ENCODE results near the gene STARD3. TPM values are rescaled to one million over a fixed set of nuclear protein-coding genes. Genes with fewer than 3 reads are reported as not detected.

The STARD3 gene
- total and polyA plus RNA-seq, 2 of the 13 experiments (the other 11 are each of a cell fraction or from before 2014, with no cell fraction given), result 34.6 to 100 TPM

DNA sequence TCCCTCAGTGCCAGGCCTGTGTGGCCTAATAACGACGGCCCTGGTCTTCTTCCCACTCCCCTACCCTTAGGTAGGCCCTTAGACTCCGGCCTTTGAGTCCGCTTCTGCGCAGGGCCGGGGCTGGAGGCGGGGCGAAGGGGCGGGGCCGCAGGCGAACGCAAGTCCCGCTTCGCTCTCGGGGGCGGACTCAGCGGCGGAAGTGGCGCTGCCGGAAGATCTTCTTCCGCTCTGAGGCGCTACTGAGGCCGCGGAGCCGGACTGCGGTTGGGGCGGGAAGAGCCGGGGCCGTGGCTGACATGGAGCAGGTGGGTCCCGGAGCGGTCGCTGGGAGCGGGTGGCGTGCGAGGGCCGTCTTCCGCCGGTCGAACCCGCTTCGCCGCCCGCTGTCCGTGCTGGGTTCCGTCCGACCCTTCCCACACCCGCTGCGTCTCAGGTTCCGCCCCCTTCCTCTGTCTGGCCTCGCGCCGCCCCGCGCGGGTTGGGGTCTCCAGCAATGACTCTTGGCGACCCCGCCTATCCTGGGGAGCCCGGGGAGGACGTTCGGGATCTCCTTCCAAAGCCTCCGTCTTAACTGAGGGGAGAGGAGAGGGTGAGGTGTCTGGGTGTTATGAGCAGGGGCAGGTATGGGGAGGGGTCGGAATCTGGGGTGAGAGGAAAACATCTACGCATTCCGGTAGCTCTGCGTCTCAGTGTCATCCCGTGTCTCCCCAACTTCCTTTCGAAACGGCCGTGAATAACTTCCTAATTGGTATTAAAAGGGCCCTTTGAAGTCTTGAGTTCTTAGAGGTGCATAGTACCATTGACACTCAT lies at the start of gene STARD3 (continued):
- TF ChIP-seq, protein P1, sequence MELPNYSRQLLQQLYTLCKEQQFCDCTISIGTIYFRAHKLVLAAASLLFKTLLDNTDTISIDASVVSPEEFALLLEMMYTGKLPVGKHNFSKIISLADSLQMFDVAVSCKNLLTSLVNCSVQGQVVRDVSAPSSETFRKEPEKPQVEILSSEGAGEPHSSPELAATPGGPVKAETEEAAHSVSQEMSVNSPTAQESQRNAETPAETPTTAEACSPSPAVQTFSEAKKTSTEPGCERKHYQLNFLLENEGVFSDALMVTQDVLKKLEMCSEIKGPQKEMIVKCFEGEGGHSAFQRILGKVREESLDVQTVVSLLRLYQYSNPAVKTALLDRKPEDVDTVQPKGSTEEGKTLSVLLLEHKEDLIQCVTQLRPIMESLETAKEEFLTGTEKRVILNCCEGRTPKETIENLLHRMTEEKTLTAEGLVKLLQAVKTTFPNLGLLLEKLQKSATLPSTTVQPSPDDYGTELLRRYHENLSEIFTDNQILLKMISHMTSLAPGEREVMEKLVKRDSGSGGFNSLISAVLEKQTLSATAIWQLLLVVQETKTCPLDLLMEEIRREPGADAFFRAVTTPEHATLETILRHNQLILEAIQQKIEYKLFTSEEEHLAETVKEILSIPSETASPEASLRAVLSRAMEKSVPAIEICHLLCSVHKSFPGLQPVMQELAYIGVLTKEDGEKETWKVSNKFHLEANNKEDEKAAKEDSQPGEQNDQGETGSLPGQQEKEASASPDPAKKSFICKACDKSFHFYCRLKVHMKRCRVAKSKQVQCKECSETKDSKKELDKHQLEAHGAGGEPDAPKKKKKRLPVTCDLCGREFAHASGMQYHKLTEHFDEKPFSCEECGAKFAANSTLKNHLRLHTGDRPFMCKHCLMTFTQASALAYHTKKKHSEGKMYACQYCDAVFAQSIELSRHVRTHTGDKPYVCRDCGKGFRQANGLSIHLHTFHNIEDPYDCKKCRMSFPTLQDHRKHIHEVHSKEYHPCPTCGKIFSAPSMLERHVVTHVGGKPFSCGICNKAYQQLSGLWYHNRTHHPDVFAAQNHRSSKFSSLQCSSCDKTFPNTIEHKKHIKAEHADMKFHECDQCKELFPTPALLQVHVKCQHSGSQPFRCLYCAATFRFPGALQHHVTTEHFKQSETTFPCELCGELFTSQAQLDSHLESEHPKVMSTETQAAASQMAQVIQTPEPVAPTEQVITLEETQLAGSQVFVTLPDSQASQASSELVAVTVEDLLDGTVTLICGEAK (IDR thresholded peaks at IDR 0.05), result peak; percentile 70
- TF ChIP-seq, protein P1 (CRISPR knock-in tag; IDR thresholded peaks at IDR 0.05), result peak; percentile 62
- TF ChIP-seq ZNF34 (CRISPR knock-in tag; IDR thresholded peaks at IDR 0.05; ENCODE audit: borderline replicate concordance) (peak; percentile 86; the same call in 1 of the 2 replicates), ETS1 (CRISPR knock-in tag; IDR thresholded peaks at IDR 0.05) (no peak), ZNF101 (CRISPR knock-in tag; IDR thresholded peaks at IDR 0.05; ENCODE audit: borderline replicate concordance, low read depth) (peak; percentile 61; the same call in 1 of the 2 replicates), SRY (CRISPR knock-in tag; IDR thresholded peaks at IDR 0.05) (peak; percentile 97), ZIK1 (CRISPR knock-in tag; IDR thresholded peaks at IDR 0.05; ENCODE audit: borderline replicate concordance, low read depth) (no peak), FIP1L1 (IDR thresholded peaks at IDR 0.05; ENCODE audit: borderline replicate concordance, insufficient read depth, low read depth, low read length) (no peak), EED (CRISPR knock-in tag; IDR thresholded peaks at IDR 0.05) (no peak; the same call in 1 of the 2 replicates), SMAD9 (CRISPR knock-in tag; IDR thresholded peaks at IDR 0.05) (no peak), ESRRA (CRISPR knock-in tag; IDR thresholded peaks at IDR 0.05; ENCODE audit: low read depth) (peak; percentile 80; the same call in 1 of the 2 replicates)
- TF ChIP-seq, protein P2, sequence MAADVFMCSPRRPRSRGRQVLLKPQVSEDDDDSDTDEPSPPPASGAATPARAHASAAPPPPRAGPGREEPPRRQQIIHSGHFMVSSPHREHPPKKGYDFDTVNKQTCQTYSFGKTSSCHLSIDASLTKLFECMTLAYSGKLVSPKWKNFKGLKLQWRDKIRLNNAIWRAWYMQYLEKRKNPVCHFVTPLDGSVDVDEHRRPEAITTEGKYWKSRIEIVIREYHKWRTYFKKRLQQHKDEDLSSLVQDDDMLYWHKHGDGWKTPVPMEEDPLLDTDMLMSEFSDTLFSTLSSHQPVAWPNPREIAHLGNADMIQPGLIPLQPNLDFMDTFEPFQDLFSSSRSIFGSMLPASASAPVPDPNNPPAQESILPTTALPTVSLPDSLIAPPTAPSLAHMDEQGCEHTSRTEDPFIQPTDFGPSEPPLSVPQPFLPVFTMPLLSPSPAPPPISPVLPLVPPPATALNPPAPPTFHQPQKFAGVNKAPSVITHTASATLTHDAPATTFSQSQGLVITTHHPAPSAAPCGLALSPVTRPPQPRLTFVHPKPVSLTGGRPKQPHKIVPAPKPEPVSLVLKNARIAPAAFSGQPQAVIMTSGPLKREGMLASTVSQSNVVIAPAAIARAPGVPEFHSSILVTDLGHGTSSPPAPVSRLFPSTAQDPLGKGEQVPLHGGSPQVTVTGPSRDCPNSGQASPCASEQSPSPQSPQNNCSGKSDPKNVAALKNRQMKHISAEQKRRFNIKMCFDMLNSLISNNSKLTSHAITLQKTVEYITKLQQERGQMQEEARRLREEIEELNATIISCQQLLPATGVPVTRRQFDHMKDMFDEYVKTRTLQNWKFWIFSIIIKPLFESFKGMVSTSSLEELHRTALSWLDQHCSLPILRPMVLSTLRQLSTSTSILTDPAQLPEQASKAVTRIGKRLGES (CRISPR knock-in tag; IDR thresholded peaks at IDR 0.05; ENCODE audit: borderline replicate concordance), result no peak

Measured in HepG2 (cell line).